NT2/D1 (cell line): ENCODE measurements around the gene SYT1.
"Not testable (repeated sequence)": the region's sequence is repeated elsewhere in the genome, so short reads cannot be mapped to it uniquely, and the experiment has no call there.

Experiments
- YY1 ChIP-seq: IDR thresholded peaks from 2 replicates; pipeline ENCODE4 v1.6.1; 2011; ENCODE audit not compliant: insufficient read length, insufficient read depth
- ZNF274 ChIP-seq: IDR thresholded peaks from 2 replicates; pipeline ENCODE4 v1.6.1; 2011; ENCODE audit warnings: mild to moderate bottlenecking, low read depth, low read length

- TF ChIP-seq YY1, ZNF274: not testable (repeated sequence)
These were observed 24.0 kb upstream of the SYT1 start for GRCh38 chr12:78840518-78841019.
